Activated T-helper 1 cell treated with anti-CD3 and anti-CD28 coated beads, Interleukin-2, amount 50 U/mL, for 16 hours (primary cell): Measurements from ENCODE around the gene FAF1.
"Not testable (repeated sequence)": the region's sequence is repeated elsewhere in the genome, so short reads cannot be mapped to it uniquely, and the experiment has no call there.

ENCODE experiments used
- DNase-seq, 2 donors: peaks; one replicate each; pipeline ENCODE4 v3.0.0-alpha.2; 2020; ENCODE audit warnings: low read depth in 1 of 2, low spot score in 1 of 2

FAF1 gene

DNA sequence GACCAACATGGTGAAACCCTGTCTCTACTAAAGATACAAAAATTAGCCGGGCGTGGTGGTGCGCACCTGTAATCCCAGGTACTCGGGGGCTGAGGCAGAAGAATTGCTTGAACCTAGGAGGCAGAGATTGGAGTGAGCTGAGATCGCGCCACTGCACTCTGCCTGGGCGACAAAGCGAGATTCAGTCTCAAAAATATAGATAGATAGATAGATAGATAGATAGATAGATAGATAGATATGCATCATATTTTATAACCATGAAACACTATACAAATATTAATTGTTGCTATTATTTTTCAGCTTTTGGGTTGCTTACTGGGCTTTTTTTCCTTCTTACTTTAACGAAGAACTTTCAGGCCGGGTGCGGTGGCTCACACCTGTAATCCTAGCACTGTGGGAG lies 4.8 kb upstream of the FAF1 start:
- DNase-seq: no peak

DNA sequence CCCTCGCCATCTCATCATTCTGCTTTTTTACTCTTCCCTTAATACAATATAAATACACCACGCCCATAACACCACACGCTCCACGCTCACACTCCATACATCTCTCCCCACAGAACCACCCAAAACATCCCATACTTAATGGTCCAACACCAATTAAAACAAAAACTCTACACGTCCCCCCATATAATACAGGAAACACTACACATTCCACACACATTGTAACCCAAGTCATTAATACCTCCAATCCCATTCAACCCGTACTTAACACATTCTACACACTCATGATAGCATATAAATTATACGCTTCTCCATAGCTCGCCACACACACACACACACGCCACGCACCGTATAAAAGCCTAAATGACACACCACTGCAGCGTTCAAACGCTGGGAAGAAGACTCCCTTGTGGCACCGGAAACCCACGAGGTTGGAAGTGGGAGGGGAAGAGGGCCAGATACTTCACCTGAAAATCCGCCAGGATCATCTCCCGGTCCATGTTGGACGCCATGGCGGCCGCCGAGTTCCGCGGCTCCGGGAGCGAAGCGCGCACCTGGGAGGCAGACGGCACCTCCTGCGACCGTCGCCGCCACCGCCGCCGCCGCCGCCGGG lies 659 bp downstream of the FAF1 start:
- DNase-seq: no peak

DNA sequence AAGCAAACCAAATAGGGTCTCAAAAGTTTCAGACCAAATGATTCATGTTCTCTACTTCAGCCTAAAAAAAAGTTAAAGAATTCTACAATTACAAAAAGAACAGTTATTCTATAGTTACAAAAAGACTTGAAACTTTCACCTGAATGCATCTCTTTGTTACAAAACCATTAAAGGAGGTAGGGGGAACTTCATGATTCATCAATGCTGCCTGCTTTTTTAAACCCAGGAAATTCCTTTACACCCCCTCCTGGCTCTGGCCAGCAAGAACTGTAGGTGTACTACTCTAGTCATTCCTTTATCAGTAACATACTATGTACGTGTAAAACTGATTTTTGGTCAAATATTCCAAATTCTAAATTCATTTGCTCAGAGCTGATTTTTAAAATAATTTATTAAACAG lies 5.0 kb downstream of the FAF1 start:
- DNase-seq: no peak

DNA sequence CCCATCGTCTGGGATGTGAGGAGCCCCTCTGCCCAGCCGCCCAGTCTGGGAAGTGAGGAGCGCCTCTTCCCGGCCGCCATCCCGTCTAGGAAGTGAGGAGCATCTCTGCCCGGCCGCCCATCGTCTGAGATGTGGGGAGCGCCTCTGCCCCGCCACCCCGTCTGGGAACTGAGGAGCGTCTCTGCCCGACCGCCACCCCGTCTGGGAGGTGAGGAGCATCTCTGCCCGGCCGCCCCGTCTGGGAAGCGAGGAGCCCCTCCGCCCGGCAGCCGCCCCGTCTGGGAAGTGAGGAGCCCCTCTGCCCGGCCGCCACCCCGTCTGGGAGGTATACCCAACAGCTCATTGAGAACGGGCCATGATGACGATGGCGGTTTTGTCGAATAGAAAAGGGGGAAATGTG lies 7.5 kb downstream of the FAF1 start:
- DNase-seq: not testable (repeated sequence)

DNA sequence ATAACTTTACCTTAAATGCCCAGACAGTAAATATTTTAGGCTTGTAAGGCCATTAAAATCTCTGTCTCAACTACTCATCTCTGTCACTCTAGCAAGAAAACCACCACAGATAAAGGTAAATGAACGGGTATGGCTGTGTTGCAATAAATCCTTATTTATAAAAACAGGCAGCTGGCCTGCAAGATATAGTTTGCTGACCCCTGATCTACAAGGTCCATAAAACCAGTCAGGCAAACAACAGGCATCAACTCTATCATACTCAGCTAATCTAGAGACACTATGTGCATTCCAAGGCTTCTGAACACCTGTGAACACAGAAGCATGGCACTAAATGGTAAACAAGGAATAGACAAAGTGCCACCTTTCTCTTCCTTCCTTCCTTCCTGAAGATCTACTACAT lies 9.7 kb downstream of the FAF1 start:
- DNase-seq: no peak

DNA sequence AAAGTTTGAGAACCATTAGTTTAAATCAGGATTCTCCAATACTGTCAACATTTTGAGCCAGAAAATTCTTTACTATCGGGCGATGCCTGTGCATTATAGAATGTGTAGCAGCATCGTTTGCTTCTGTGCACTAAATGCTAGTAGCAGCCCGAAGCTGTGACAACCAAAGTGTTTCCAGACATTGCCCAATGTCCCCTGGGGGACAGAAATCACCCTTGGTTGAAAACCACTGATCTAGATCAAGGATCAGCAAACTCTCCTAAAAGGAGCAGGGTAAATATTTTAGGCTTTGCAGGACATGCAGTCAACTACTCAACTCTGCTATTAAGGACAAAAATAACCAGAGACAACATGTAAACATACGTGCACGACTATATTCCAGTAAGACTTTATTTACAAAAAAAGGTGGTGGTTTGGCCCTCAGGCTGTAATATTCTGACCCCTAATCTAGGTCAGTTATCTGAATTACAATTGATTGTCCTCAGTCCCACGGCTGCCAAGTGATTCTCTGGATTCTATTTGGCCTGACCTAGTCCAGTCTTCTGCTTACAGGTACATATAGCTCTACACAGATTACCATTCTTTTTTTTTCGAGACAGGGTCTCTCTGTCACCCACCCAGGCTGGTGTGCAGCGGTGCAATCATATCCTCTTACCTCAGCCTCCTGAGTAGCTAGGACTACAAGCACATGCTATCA lies 10.6 kb downstream of the FAF1 start:
- DNase-seq: no peak

DNA sequence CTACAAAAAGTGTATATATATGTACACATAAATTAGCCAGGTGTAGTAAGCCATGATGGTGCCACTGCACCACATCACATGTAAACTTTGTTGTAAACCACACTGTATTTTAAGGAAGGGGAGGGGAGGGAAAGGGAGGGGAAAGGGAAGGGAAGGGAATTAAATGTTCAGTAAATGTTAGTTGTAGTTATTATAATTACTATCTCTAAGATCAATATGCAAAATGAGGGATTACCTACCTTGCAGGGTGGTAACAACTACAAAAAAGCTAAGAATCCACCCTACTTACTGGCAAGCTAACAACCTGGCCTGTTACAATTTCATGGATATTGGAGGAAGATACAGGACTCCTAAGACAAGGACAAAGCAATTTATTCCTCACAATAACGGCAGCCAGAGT lies 17.7 kb downstream of the FAF1 start:
- DNase-seq: no peak

DNA sequence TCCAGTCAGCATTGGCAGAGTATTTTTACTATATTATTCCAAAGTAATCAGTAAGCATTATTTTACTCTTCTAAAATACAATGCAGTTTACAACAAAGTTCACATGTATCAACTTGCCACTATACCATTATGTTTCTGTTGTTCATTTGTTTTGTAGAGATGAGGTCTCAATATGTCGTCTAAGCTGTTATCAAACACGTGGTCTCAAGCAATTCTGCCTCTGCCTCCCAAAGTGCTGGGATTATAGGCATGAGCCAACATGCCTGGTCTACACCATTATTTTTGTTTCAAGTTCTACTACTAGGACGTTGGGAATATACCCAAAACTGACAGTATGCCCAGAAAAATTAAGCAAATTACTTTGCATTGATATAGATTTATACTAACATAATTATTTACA lies 19.8 kb downstream of the FAF1 start:
- DNase-seq: no peak

DNA sequence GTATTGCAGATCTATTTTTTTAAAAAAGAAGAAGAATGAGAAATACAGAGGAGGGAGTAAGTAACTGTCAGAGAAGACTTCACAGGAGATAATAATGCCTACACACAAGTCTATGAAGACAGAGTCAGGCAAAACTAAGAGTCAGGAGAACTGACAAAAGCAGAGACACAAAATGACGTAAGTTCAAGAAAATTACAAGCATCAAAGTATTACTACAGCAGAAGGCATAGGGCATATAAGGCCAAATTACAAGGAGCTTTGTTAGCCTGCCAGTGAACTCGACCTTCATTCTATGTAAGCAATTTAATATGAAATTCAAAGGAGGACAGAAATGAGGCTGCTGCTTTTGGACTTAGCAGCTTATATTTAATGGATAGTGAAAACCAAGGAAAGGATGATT lies 23.7 kb downstream of the FAF1 start:
- DNase-seq: no peak

DNA sequence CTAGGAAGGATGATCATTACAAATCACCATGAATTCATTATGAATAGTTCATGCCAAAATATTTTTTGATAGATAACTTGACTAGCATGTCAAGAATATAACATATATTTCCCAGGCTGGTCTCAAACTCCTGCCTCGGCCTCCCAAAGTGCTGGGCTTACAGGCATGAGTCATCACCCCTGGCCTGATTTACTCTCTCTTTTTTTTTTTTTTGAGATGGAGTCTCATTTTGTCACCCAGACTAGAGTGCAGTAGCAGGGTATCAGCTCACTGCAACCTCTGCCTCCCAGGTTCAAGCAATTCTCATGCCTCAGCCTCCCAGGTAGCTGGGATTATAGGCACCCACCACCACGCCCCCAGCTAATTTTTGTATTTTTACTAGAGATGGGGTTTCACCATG lies 24.8 kb downstream of the FAF1 start:
- not testable (repeated sequence) for DNase-seq

DNA sequence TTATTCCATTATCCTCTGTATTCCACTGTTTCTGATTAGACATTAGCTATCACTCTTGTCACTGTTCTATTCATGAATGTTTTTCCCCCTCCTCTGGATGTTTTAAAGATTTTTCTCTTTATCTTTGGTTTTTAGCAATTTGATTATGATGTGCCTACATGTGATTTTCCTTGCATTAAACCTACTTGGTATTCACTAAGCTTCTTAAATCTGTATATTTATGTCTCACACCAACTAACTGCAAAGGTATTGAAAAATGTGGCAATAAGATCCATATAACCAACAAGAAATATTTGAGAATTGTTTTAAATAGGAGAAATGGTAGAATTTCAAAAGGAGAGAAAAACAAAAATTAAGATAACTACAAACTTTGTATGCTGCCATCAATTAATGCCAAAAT lies 25.2 kb downstream of the FAF1 start:
- DNase-seq: no peak

DNA sequence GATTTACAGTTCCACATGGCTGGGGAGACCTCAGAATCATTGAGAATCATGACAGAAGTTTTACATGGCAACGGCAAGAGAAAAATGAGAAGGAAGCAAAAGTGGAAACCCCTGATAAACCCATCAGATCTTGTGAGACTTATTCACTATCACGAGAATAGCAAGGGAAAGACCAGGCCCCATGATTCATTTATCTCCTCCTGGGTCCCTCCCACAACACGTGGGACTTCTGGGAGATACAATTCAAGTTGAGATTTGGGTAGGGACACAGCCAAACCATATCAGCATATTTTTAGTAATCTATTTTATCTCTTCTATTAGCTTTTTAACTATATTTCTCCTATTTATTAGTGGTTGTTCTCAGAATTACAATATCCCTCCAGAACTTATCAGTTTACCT lies 26.3 kb downstream of the FAF1 start:
- DNase-seq: not testable (repeated sequence)

DNA sequence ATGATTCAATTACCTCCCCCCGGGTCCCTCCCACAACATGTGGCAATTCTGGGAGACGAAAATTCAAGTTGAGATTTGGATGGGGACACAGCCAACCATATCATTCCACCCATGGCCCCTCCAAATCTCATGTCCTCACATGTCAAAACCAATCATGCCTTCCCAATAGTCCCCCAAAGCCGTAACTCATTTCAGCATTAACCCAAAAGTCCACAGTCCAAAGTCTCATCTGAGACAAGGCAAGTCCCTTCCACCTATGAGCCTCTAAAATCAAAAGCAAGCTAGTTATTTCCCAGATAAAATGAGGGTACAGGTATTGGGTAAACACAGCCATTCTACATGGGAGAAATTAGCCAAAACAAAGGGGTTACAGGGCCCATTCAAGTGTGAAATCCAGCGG lies 28.0 kb downstream of the FAF1 start:
- not testable (repeated sequence) for DNase-seq

DNA sequence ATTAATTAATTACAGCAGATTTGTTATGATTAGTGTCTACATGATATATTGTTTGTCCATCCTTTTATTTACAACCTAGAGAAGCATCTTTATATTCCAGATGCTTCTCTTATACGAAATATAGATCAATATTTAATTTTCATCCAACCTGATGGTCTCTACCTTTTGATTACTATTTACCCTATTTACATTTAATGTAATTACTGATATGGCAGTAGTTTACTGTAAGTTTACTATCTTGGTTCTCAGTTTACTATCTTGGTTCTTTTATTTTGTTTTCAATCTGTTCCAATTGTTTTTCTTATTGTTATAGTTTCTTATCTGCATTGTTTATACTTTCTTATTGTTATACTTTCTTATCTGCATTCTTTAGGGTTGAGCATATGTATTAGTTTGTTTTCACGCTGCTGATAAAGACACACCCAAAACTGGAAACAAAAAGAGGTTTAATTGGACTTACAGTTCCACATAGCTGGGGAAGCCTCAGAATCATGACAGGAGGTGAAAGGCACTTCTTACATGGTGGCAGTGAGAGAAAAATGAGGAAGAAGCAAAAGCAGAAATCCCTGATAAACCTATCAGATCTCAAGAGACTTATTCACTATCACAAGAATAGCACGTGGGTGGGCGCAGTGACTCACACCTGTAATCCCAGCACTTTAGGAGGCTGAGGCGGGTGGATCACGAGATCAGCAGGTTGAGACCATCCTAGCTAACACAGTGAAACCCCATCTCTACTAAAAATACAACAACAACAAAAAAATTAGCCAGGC lies 28.9 kb downstream of the FAF1 start:
- no peak for DNase-seq

DNA sequence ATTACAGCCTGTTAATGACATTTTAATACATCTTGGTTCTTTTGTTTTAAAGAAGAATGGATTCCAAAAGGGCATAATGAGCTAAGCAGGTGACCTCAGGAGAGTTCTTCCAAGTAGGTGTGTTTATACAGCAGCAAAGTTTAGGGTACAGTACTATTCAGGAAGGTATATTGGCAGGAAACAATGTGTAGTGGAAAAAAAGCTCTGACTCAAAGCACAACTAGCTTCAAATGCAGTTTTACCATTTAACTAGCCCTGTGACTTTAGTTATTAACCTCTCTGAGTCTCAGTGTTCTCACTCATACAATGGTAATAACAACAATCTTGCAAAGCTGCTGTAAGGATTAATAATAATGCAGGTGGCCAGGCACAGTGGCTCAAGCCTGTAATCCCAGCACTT lies 29.9 kb downstream of the FAF1 start:
- DNase-seq: no peak

DNA sequence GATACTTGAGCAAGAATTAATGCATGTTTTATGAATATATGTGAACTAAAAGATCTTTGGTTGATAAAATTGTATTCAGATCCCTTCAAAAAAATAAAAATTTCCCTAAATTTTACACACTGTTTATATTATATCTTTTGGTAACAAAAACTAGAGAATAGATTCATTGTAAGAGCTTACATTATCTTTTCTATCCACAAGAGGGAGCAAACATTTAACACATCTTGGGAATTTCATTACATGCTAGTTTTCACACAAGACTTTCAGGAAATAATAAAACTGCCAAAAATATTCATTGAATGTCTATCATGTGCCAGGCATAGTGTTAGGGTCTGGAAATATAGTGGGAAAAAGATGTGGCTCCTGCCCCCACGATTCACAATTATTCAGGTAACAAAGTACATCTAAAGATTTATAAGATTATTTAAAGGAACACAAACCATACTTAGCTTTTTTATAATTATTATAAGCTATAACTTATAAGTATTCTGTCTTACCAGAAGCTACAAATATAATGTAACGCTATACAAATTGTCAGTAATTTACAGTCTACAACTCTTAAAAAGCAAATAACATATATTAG lies 30.6 kb downstream of the FAF1 start:
- no peak for DNase-seq

DNA sequence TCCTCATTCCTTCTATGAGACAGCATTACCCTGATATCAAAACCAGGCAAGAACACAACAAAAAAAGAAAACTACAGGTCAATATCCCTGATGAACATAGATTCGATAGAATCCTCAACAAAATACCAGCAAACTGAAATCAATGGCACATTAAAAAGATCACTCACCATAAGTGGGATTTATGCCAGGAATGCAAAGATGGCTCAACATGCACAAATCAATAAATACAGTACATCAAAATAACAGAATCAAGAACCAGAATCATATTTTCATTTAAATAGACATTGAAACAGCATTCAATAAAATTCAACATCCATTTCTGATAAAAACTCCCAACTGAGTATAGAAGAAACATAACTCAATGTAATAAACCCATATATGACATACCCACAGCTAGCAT lies 36.5 kb downstream of the FAF1 start:
- no peak for DNase-seq

DNA sequence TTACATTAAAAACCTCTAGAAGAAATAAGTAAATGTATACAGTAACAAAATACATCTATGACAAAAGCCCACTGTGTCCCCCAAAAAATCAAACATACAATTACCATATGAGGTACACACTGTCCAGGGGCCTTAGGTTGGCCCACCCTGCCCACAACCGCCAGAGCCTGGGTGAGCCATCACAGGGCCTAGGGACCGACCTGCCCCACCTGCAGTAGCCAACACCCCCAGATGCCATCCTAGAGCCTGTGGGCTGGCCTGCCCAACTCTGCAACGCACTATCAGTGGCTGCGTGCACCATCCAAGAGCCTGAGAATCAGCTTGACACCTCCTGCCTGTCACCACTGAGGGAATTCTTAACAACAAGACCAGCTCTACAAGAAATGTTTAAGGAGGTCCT lies 39.0 kb downstream of the FAF1 start:
- no peak for DNase-seq

DNA sequence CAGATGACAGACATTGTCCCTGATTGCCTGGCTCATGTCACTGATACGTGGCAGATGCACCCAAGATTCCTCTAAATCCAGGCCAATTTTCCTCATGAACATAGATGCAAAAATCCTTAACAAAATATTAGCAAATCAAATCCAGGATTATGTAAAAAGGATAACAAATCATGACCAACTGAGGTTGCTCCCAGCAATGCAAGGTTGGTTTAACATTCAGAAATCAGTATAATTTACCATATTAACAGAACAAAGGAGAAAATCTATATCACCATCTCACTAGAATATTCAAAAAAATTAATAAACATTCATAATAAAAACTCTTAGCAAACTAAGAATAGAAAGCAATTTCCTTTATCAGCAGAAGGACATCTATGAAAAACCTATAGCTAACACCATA lies 39.7 kb downstream of the FAF1 start:
- no peak for DNase-seq

DNA sequence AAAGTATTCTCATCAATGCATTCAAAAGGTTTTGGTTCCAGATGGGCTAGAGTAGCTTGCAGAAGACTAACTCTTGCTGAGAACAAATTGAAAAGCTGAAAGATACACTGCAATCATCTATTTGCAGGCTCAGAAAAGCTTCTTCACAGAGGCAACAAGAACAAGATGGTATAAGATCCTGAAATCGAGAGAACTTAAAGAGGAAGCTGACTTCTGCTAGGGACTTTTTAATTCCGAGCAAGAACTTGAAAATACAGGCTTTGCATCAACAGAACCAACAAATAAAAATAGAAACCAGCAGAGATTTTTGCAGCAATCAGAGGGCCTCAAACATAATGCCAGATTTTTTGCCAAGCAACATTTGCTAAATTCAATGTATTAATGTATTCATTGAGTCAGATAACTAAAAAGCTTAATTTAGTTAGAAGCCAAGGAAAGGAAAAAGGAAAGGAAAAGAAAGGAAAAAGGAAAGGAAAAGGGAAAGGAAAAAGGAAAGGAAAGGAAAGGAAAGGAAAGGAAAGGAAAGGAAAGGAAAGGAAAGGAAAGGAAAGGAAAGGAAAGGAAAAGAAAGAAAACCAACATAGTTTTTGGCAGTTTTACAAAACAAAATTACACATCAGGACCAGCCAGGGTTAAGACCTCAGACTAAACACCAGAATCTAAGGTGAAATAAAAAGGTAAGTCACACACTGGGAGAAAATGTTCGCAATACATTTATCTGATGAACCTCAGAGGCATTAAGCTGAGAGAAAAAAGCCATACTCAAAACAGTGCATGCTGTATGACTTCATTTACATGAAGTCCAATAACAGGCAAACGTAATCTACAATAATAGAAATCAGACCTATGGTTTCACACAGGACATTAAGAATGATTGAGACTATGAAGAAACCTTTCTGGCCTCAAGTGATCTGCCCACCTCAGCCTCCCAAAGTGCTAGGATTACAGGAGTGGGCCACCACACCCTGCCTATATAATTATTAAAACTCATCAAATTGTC lies 42.6 kb downstream of the FAF1 start:
- no peak for DNase-seq

DNA sequence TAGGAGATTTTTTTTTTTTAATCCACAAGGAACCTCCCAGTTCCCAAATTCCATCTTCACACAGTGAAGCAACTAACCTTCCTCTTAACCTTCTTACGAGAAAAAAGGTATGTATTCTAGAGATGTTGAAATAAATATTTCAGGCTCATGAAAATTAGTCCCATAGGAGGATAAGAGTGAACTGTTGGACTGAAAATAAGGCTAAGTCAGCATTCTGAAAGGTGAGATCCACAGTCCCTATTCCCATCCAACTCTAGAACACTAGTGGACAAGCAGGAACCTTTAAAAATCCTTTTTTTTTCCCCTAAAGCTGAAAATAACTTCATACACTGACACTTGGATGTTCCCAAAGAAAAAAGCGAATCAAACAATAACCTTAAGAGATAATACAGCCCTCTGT lies 44.4 kb downstream of the FAF1 start:
- no peak for DNase-seq
